RPMI7951 (cell line): Measurements from ENCODE around the gene COPS7B. TPM values are rescaled to one million over a fixed set of nuclear protein-coding genes. Genes with fewer than 3 reads are reported as not detected.

Experiments used
- total RNA-seq: library from RNA; depleted of rRNA; stranded (reverse); fragments of >200 nt; shearing (Covaris generic); gene quantifications from 2 replicates; pipeline ENCODE4 v1.2.3, GENCODE V29; 2014; rRNA removed

The COPS7B gene
- total RNA-seq, 1 experiment from 2014 or later: 22.8 TPM

Other genes starting within 250 kb of the COPS7B start
- gene TEX44, start 193.6 kb upstream of the COPS7B start, total RNA-seq: not detected in 2 replicates
- gene PTMA, start 77.9 kb upstream of the COPS7B start, total RNA-seq: 1,433 and 1,788 TPM in 2 replicates
- gene PDE6D, start 5.2 kb upstream of the COPS7B start, total RNA-seq: 77.3 and 84.9 TPM in 2 replicates
- gene NPPC, start 140.0 kb downstream of the COPS7B start, total RNA-seq: 0.59 TPM in 1 of 2 replicates, not detected in the other
- gene DIS3L2, start 175.3 kb downstream of the COPS7B start, total RNA-seq: 14.9 and 22.2 TPM in 2 replicates